Stimulated activated CD4-positive, alpha-beta T cell treated with anti-CD3 and anti-CD28 coated beads, Interleukin-2, amount 100 ng/mL, for 48 hours (primary cell): ENCODE measurements around the gene CRYGD.
A peak's percentile ranks its signal among the peaks of the same experiment; 100 is the strongest.

Source experiments
- DNase-seq, 2 donors: peaks; one replicate each; pipeline ENCODE4 v3.0.0-alpha.2; 2020

CRYGD gene

GRCh38 chr2:208077276-208077675 lies 47.0 kb downstream of the CRYGD start:
- DNase-seq = no peak

GRCh38 chr2:208074610-208075356 lies 49.5 kb downstream of the CRYGD start:
- no peak for DNase-seq

DNA sequence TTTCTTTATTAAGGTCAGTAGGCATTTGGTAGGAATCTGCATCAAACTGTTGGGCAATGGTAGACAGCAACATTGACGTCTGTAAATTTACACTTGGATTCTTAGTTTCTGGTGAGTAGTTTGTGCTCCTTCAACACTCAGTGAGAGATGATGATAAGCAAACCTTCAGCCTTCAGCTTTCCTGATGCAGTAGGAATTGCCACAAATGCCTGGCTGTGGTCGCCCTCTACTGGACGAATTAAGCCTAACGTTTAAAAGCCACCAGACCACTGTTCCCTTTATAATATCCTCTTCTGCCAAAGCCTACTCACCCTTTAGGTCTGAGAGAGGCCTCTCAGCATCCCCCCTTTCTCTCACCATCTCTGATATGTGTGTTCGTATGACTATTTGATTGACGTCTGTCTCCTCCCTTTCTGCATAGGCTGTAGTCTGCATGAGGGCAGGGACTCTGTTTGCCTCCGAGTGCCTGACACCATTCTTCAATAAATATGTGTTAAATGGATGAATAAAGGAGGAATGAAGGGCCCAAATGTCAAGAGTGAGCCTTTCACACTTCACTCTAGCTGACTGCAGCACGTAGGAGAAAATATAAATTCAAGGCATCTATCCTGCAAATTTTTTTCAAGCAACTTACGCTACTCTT lies 52.0 kb downstream of the CRYGD start:
- peak; percentile 47 to 52 for DNase-seq
